HUES48 (cell line): ENCODE data around the gene BTBD9.
A peak's percentile ranks its signal among the peaks of the same experiment; 100 is the strongest.

ENCODE experiments used
- H3K27ac ChIP-seq: one replicate; pipeline ENCODE4 v1.7.0; 2013; ENCODE audit warnings: low read depth, low read length, inconsistent platforms
- H3K27me3 ChIP-seq: 2 replicates; pipeline ENCODE4 v1.6.1; 2013; ENCODE audit warnings: mild to moderate bottlenecking, low read length; ENCODE audit not compliant: control insufficient read depth, insufficient read depth
- H3K36me3 ChIP-seq: 2 replicates; pipeline ENCODE4 v1.6.1; 2013; ENCODE audit warnings: low read length; ENCODE audit not compliant: control insufficient read depth, insufficient read depth
- H3K4me1 ChIP-seq: 2 replicates; pipeline ENCODE4 v1.6.1; 2013; ENCODE audit warnings: mild to moderate bottlenecking, low read length; ENCODE audit not compliant: control insufficient read depth, insufficient read depth
- H3K4me3 ChIP-seq: 2 replicates; pipeline ENCODE4 v1.5.1; 2013; ENCODE audit warnings: mild to moderate bottlenecking, low read depth, low read length
- H3K9ac ChIP-seq: 2 replicates; pipeline ENCODE4 v1.6.1; 2013; ENCODE audit warnings: mild to moderate bottlenecking, low read depth, low read length, moderate library complexity
- H3K9me3 ChIP-seq: 2 replicates; pipeline ENCODE4 v1.6.1; 2013; ENCODE audit warnings: low read length; ENCODE audit not compliant: control insufficient read depth, insufficient read depth

The BTBD9 gene

GRCh38 chr6:38404355-38404754 lies 235.4 kb downstream of the BTBD9 start:
- no peaks in the 10 kb centered on the region for H3K36me3 ChIP-seq

GRCh38 chr6:38403548-38403947 lies 236.2 kb downstream of the BTBD9 start:
- H3K9me3 ChIP-seq: no peaks in the 10 kb centered on the region
- peaks cover 9% of the 10 kb centered on the region; the same call in 1 of the 2 replicates for H3K4me1 ChIP-seq
- no peaks in the 10 kb centered on the region for H3K27me3 ChIP-seq
- H3K4me3 ChIP-seq: no peak overlapping the region
- H3K36me3 ChIP-seq: no peaks in the 10 kb centered on the region
- no peak overlapping the region for H3K27ac ChIP-seq
- no peak overlapping the region for H3K9ac ChIP-seq

More at GRCh38 chr6:38404355-38404754, 235.4 kb downstream of the BTBD9 start:
- peaks cover 9% of the 10 kb centered on the region; the same call in 1 of the 2 replicates for H3K4me1 ChIP-seq
- no peaks in the 10 kb centered on the region for H3K9me3 ChIP-seq
- H3K27me3 ChIP-seq: no peaks in the 10 kb centered on the region
- no peak overlapping the region for H3K4me3 ChIP-seq
- H3K27ac ChIP-seq: no peak overlapping the region
- no peak overlapping the region for H3K9ac ChIP-seq

GRCh38 chr6:38400764-38401163 lies 239.0 kb downstream of the BTBD9 start:
- no peak overlapping the region for H3K4me3 ChIP-seq
- peaks cover 5% of the 10 kb centered on the region; the same call in 1 of the 2 replicates for H3K4me1 ChIP-seq
- no peaks in the 10 kb centered on the region for H3K36me3 ChIP-seq
- no peaks in the 10 kb centered on the region for H3K9me3 ChIP-seq
- no peak overlapping the region for H3K27ac ChIP-seq
- H3K9ac ChIP-seq: no peak overlapping the region
- H3K27me3 ChIP-seq: no peaks in the 10 kb centered on the region

- Histone ChIP-seq H3K36me3 (no peaks in the 10 kb centered on the region), H3K9ac (no peak overlapping the region), H3K9me3 (no peaks in the 10 kb centered on the region)
These were observed 239.6 kb downstream of the BTBD9 start for GRCh38 chr6:38400101-38400500.

GRCh38 chr6:38396209-38396608 lies 243.5 kb downstream of the BTBD9 start:
- H3K4me3 ChIP-seq: no peak overlapping the region
- peaks cover 13% of the 10 kb centered on the region for H3K4me1 ChIP-seq
- H3K9me3 ChIP-seq: no peaks in the 10 kb centered on the region
- no peaks in the 10 kb centered on the region for H3K27me3 ChIP-seq
- H3K27ac ChIP-seq: no peak overlapping the region
- no peaks in the 10 kb centered on the region for H3K36me3 ChIP-seq
- no peak overlapping the region for H3K9ac ChIP-seq

More at GRCh38 chr6:38400101-38400500, 239.6 kb downstream of the BTBD9 start:
- no peak overlapping the region for H3K27ac ChIP-seq
- H3K27me3 ChIP-seq: no peaks in the 10 kb centered on the region
- no peak overlapping the region for H3K4me3 ChIP-seq
- peaks cover 4% of the 10 kb centered on the region; the same call in 1 of the 2 replicates for H3K4me1 ChIP-seq

- Histone ChIP-seq H3K27me3 (no peaks in the 10 kb centered on the region), H3K9ac (no peak overlapping the region), H3K4me1 (peaks cover 23% of the 10 kb centered on the region), H3K9me3 (no peaks in the 10 kb centered on the region), H3K36me3 (no peaks in the 10 kb centered on the region), H3K4me3 (no peak overlapping the region), H3K27ac (no peak overlapping the region)
These were observed 245.7 kb downstream of the BTBD9 start for GRCh38 chr6:38393986-38394385.

- Histone ChIP-seq H3K27ac (peak overlapping the region; percentile 31), H3K36me3 (no peaks in the 10 kb centered on the region), H3K4me3 (peak overlapping the region; percentile 31; the same call in 1 of the 2 replicates), H3K9me3 (no peaks in the 10 kb centered on the region), H3K27me3 (no peaks in the 10 kb centered on the region), H3K4me1 (peaks cover 23% of the 10 kb centered on the region), H3K9ac (no peak overlapping the region)
These were observed 247.8 kb downstream of the BTBD9 start for GRCh38 chr6:38391626-38392579.

GRCh38 chr6:38391206-38391605 lies 248.5 kb downstream of the BTBD9 start:
- Histone ChIP-seq H3K36me3 (no peaks in the 10 kb centered on the region), H3K9me3 (no peaks in the 10 kb centered on the region), H3K4me3 (no peak overlapping the region), H3K4me1 (peaks cover 23% of the 10 kb centered on the region), H3K27me3 (no peaks in the 10 kb centered on the region), H3K9ac (no peak overlapping the region), H3K27ac (no peak overlapping the region)

- Histone ChIP-seq H3K27ac (no peak overlapping the region), H3K9me3 (no peaks in the 10 kb centered on the region), H3K9ac (no peak overlapping the region), H3K27me3 (no peaks in the 10 kb centered on the region), H3K4me3 (no peak overlapping the region), H3K4me1 (peaks cover 23% of the 10 kb centered on the region), H3K36me3 (no peaks in the 10 kb centered on the region)
These were observed 249.9 kb downstream of the BTBD9 start for GRCh38 chr6:38389875-38390274.

GRCh38 chr6:38387971-38388370 lies 251.8 kb downstream of the BTBD9 start:
- Histone ChIP-seq H3K9ac (no peak overlapping the region), H3K36me3 (no peaks in the 10 kb centered on the region), H3K4me3 (no peak overlapping the region), H3K9me3 (no peaks in the 10 kb centered on the region), H3K27me3 (no peaks in the 10 kb centered on the region), H3K27ac (no peak overlapping the region), H3K4me1 (peaks cover 23% of the 10 kb centered on the region)

- H3K4me3 ChIP-seq: no peak overlapping the region
- no peaks in the 10 kb centered on the region for H3K36me3 ChIP-seq
- peaks cover 22% of the 10 kb centered on the region for H3K4me1 ChIP-seq
- no peaks in the 10 kb centered on the region for H3K9me3 ChIP-seq
- H3K27me3 ChIP-seq: no peaks in the 10 kb centered on the region
- no peak overlapping the region for H3K27ac ChIP-seq
- H3K9ac ChIP-seq: no peak overlapping the region
These were observed 252.3 kb downstream of the BTBD9 start for GRCh38 chr6:38387461-38387860.
